Mesenchymal stem cell (in vitro differentiated cells and primary cell): ENCODE data around the gene TAF8.

Source experiments
- DNase-seq: peaks from one replicate; pipeline ENCODE4 v3.0.0-alpha.2; 2013
- H2AFZ ChIP-seq: one replicate; pipeline ENCODE4 v1.6.1; 2013; ENCODE audit warnings: low read depth, mild to moderate bottlenecking, control low read depth, inconsistent platforms, low read length, moderate library complexity
- H2AK5ac ChIP-seq: 2 replicates; pipeline ENCODE4 v1.6.1; 2013; ENCODE audit warnings: low read length, moderate library complexity, mild to moderate bottlenecking, inconsistent platforms; ENCODE audit not compliant: severe bottlenecking
- H2BK120ac ChIP-seq: one replicate; pipeline ENCODE4 v1.6.1; 2013; ENCODE audit warnings: low read depth, mild to moderate bottlenecking, inconsistent platforms, low read length, moderate library complexity
- H2BK12ac ChIP-seq, 2 experiments: one replicate each; pipeline ENCODE4 v1.6.1; 2013; ENCODE audit warnings: inconsistent platforms in 2 of 2, low read length in 2 of 2, mild to moderate bottlenecking in 2 of 2, moderate library complexity in 2 of 2, control low read depth in 1 of 2
- H2BK15ac ChIP-seq: one replicate; pipeline ENCODE4 v1.6.1; 2013; ENCODE audit warnings: mild to moderate bottlenecking, low read depth, inconsistent platforms; ENCODE audit not compliant: poor library complexity, severe bottlenecking
- H2BK5ac ChIP-seq: 2 replicates; pipeline ENCODE4 v1.6.1; 2013; ENCODE audit warnings: low read depth, mild to moderate bottlenecking, low read length, control low read depth, inconsistent platforms; ENCODE audit not compliant: poor library complexity, severe bottlenecking
- H3K14ac ChIP-seq, 2 experiments: one replicate each; pipeline ENCODE4 v1.6.1; 2013; ENCODE audit warnings: inconsistent platforms in 2 of 2, low read length in 2 of 2, control low read depth in 1 of 2, mild to moderate bottlenecking in 1 of 2, moderate library complexity in 1 of 2
- H3K18ac ChIP-seq, 2 experiments: one replicate each; pipeline ENCODE4 v1.6.1; 2013; ENCODE audit warnings: inconsistent platforms in 2 of 2, low read length in 2 of 2, control low read depth in 1 of 2, low read depth in 1 of 2, mild to moderate bottlenecking in 1 of 2
- H3K23ac ChIP-seq, 2 experiments: one replicate each; pipeline ENCODE4 v1.6.1; 2013; ENCODE audit warnings: inconsistent platforms in 2 of 2, low read length in 2 of 2, mild to moderate bottlenecking in 2 of 2, moderate library complexity in 2 of 2, control low read depth in 1 of 2
- H3K27ac ChIP-seq: 2 replicates; pipeline ENCODE4 v1.5.1; 2013; ENCODE audit warnings: mild to moderate bottlenecking, moderate library complexity, low read length, control low read depth, inconsistent platforms; ENCODE audit not compliant: poor library complexity, severe bottlenecking
- H3K27me3 ChIP-seq, 2 experiments: 2 replicates each; pipeline versions ENCODE4 v1.6.1 to v1.7.0; 2013; ENCODE audit warnings: low read length in 2 of 2, mild to moderate bottlenecking in 2 of 2, moderate library complexity in 2 of 2, control low read depth in 1 of 2, inconsistent platforms in 1 of 2; ENCODE audit not compliant: control insufficient read depth in 1 of 2, insufficient read depth in 1 of 2
- H3K36me3 ChIP-seq, 2 experiments: 2 replicates each; pipeline versions ENCODE4 v1.6.1 to v1.7.0; 2013; ENCODE audit warnings: low read length in 2 of 2, control low read depth in 1 of 2, inconsistent platforms in 1 of 2, low read depth in 1 of 2, mild to moderate bottlenecking in 1 of 2; ENCODE audit not compliant: insufficient read depth in 2 of 2, control insufficient read depth in 1 of 2
- H3K4ac ChIP-seq, 2 experiments: one replicate each; pipeline ENCODE4 v1.6.1; 2013; ENCODE audit warnings: inconsistent platforms in 2 of 2, low read length in 2 of 2, mild to moderate bottlenecking in 2 of 2, moderate library complexity in 2 of 2, control low read depth in 1 of 2, low read depth in 1 of 2
- H3K4me1 ChIP-seq: 2 replicates; pipeline ENCODE4 v1.6.1; 2013; ENCODE audit warnings: low read depth, low read length, control low read depth; ENCODE audit not compliant: control insufficient read depth, insufficient read depth
- H3K4me2 ChIP-seq: 2 replicates; pipeline ENCODE4 v1.6.1; 2013; ENCODE audit warnings: low read length, mild to moderate bottlenecking, inconsistent platforms; ENCODE audit not compliant: poor library complexity, severe bottlenecking
- H3K4me3 ChIP-seq, 2 experiments: 2 replicates each; pipeline versions ENCODE4 v1.5.1 to v1.7.0; 2013; ENCODE audit warnings: low read length in 2 of 2, mild to moderate bottlenecking in 2 of 2, control low read depth in 1 of 2, low read depth in 1 of 2; ENCODE audit not compliant: insufficient read depth in 1 of 2
- H3K79me1 ChIP-seq: replicated peaks from 2 replicates; pipeline ENCODE4 v1.6.1; 2013; ENCODE audit warnings: mild to moderate bottlenecking, control low read depth, low read length, inconsistent platforms; ENCODE audit not compliant: poor library complexity, severe bottlenecking
- H3K9ac ChIP-seq: 2 replicates; pipeline ENCODE4 v1.7.0; 2013; ENCODE audit warnings: mild to moderate bottlenecking, low read length, moderate library complexity
- H3K9me3 ChIP-seq: 2 replicates; pipeline ENCODE4 v1.7.0; 2013; ENCODE audit warnings: mild to moderate bottlenecking, low read length; ENCODE audit not compliant: control insufficient read depth
- H4K8ac ChIP-seq: one replicate; pipeline ENCODE4 v1.6.1; 2013; ENCODE audit warnings: inconsistent platforms, mild to moderate bottlenecking, low read length, moderate library complexity
- H4K91ac ChIP-seq: one replicate; pipeline ENCODE4 v1.6.1; 2013; ENCODE audit warnings: mild to moderate bottlenecking, low read length, inconsistent platforms
- WGBS: methylation state at CpG from one replicate; pipeline ENCODE4 v1.1.7; 2013; ENCODE audit warnings: mixed read lengths; 5-methylcytosine and 5-hydroxymethylcytosine counted together

Gene TAF8

GRCh38 chr6:42049948-42050296, 402 bp upstream of the TAF8 start:
- peaks cover 11 to 27% of the 10 kb centered on the region in 2 experiments for H3K36me3 ChIP-seq
- peaks cover 12% of the 10 kb centered on the region for H3K79me1 ChIP-seq
- no peak overlapping the region for H2AFZ ChIP-seq
- H4K8ac ChIP-seq = peak overlapping the region; percentile 79
- H3K23ac ChIP-seq = no peak overlapping the region
- peak overlapping the region in 1 of 2 experiments; percentile 89 for H3K4me3 ChIP-seq
- H3K4me2 ChIP-seq = no peak overlapping the region
- peak overlapping the region in 1 of 2 experiments; percentile 31 for H3K18ac ChIP-seq
- 72% methylated on average over 20 of the region's 20 CpGs for WGBS
- no peak overlapping the region for H3K27ac ChIP-seq
- no peak overlapping the region for H2AK5ac ChIP-seq
- H2BK5ac ChIP-seq = no peak overlapping the region
- H3K9ac ChIP-seq = peak overlapping the region; percentile 98
- no peak overlapping the region for H2BK120ac ChIP-seq
- H3K27me3 ChIP-seq = no peaks in the 10 kb centered on the region
- DNase-seq = no peak
- no peak overlapping the region for H3K14ac ChIP-seq
- H3K4me1 ChIP-seq = peaks cover 22% of the 10 kb centered on the region
- no peak overlapping the region for H2BK12ac ChIP-seq
- H2BK15ac ChIP-seq = peak overlapping the region; percentile 60
- no peaks in the 10 kb centered on the region for H3K9me3 ChIP-seq
- no peak overlapping the region for H4K91ac ChIP-seq
- H3K4ac ChIP-seq = no peak overlapping the region

- Histone ChIP-seq H3K36me3 (peaks cover 18 to 40% of the 10 kb centered on the region in 2 experiments), H3K4me3 (peak overlapping the region in 1 of 2 experiments; percentile 89), H3K14ac (no peak overlapping the region), H2BK12ac (no peak overlapping the region), H3K4me2 (peak overlapping the region; percentile 63), H3K18ac (no peak overlapping the region), H3K27me3 (no peaks in the 10 kb centered on the region), H3K4ac (no peak overlapping the region), H2BK5ac (no peak overlapping the region), H4K8ac (no peak overlapping the region), H2AK5ac (no peak overlapping the region), H3K9ac (peak overlapping the region; percentile 98), H2AFZ (no peak overlapping the region), H3K9me3 (no peaks in the 10 kb centered on the region), H3K23ac (no peak overlapping the region), H3K4me1 (peaks cover 16% of the 10 kb centered on the region), H2BK15ac (no peak overlapping the region), H4K91ac (no peak overlapping the region), H3K27ac (no peak overlapping the region), H3K79me1 (peaks cover 14% of the 10 kb centered on the region), H2BK120ac (no peak overlapping the region)
- DNase-seq = no peak
- 68% methylated on average over 8 of the region's 8 CpGs for WGBS
Observed at GRCh38 chr6:42051268-42051653, 937 bp downstream of the TAF8 start.

GRCh38 chr6:42053601-42054000, 3.3 kb downstream of the TAF8 start:
- H3K36me3 ChIP-seq = peaks cover 33 to 63% of the 10 kb centered on the region in 2 experiments
- no peak overlapping the region for H2BK15ac ChIP-seq
- H2BK12ac ChIP-seq = no peak overlapping the region
- H4K8ac ChIP-seq = no peak overlapping the region
- peaks cover 17% of the 10 kb centered on the region for H3K79me1 ChIP-seq
- no peak overlapping the region for H3K23ac ChIP-seq
- no peak overlapping the region for H2BK120ac ChIP-seq
- no peaks in the 10 kb centered on the region for H3K9me3 ChIP-seq
- no peak overlapping the region for H2BK5ac ChIP-seq
- H3K27ac ChIP-seq = no peak overlapping the region
- DNase-seq = no peak
- H3K9ac ChIP-seq = no peak overlapping the region
- H2AFZ ChIP-seq = no peak overlapping the region
- no peak overlapping the region for H2AK5ac ChIP-seq
- no peaks in the 10 kb centered on the region for H3K27me3 ChIP-seq
- peaks cover 8% of the 10 kb centered on the region for H3K4me1 ChIP-seq
- no peak overlapping the region for H3K18ac ChIP-seq
- no peak overlapping the region for H3K14ac ChIP-seq
- no peak overlapping the region for H3K4me2 ChIP-seq
- no peak overlapping the region for H4K91ac ChIP-seq
- no peak overlapping the region for H3K4ac ChIP-seq
- H3K4me3 ChIP-seq = no peak overlapping the region

GRCh38 chr6:42059743-42060142, 9.4 kb downstream of the TAF8 start:
- no peaks in the 10 kb centered on the region for H3K4me1 ChIP-seq
- no peak overlapping the region for H2BK15ac ChIP-seq
- H2BK120ac ChIP-seq = no peak overlapping the region
- H4K8ac ChIP-seq = no peak overlapping the region
- H3K4me2 ChIP-seq = no peak overlapping the region
- no peak for DNase-seq
- no peaks in the 10 kb centered on the region for H3K9me3 ChIP-seq
- no peaks in the 10 kb centered on the region for H3K27me3 ChIP-seq
- peaks cover 42 to 83% of the 10 kb centered on the region in 2 experiments for H3K36me3 ChIP-seq
- no peak overlapping the region for H2AK5ac ChIP-seq
- H4K91ac ChIP-seq = no peak overlapping the region
- H3K79me1 ChIP-seq = peaks cover 8% of the 10 kb centered on the region
- H2AFZ ChIP-seq = no peak overlapping the region
- no peak overlapping the region for H3K9ac ChIP-seq
- H2BK5ac ChIP-seq = no peak overlapping the region
- 100% methylated on average over 4 of the region's 5 CpGs for WGBS
- H2BK12ac ChIP-seq = no peak overlapping the region
- no peak overlapping the region for H3K27ac ChIP-seq
- H3K18ac ChIP-seq = no peak overlapping the region
- H3K23ac ChIP-seq = no peak overlapping the region
- no peak overlapping the region for H3K14ac ChIP-seq
- H3K4me3 ChIP-seq = no peak overlapping the region
- no peak overlapping the region for H3K4ac ChIP-seq
